Hepatic stellate cell (primary cell): ENCODE data around the gene H1-8.
"Not testable (repeated sequence)": the region's sequence is repeated elsewhere in the genome, so short reads cannot be mapped to it uniquely, and the experiment has no call there.

Experiments
- DNase-seq: peaks from one replicate; pipeline ENCODE4 v3.0.0; 2011; ENCODE audit warnings: low spot score

H1-8 gene, protein sequence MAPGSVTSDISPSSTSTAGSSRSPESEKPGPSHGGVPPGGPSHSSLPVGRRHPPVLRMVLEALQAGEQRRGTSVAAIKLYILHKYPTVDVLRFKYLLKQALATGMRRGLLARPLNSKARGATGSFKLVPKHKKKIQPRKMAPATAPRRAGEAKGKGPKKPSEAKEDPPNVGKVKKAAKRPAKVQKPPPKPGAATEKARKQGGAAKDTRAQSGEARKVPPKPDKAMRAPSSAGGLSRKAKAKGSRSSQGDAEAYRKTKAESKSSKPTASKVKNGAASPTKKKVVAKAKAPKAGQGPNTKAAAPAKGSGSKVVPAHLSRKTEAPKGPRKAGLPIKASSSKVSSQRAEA

GRCh38 chr3:129543156-129543790 lies at the start of gene H1-8:
Gene H1-8, plus strand, starts transcription at chr3:129543175. Its CDS starts 44 bp downstream, at chr3:129543219.
- no peak for DNase-seq

DNA sequence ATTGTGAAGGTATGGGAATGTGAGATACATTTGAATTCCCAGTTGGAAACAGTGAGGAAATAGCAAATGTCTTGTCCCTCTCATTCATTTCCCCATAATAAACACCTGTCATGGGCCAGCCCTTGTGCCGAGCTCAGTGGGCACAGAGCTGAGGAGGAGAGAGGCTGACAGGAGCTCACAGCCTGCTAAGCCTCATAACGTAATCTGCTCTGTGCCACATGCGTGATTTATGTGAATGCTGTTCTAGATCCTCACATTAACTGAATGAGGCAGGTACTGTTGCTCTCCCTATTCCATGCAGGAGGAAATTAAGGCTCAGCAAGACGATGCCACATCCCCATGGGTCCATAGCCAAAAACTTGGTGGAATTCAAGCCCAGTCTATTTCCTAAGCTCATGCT lies 49.8 kb upstream of the H1-8 start:
- DNase-seq, result no peak

- not testable (repeated sequence) for DNase-seq
These were observed 48.5 kb upstream of the H1-8 start for GRCh38 chr3:129494499-129494898.

DNA sequence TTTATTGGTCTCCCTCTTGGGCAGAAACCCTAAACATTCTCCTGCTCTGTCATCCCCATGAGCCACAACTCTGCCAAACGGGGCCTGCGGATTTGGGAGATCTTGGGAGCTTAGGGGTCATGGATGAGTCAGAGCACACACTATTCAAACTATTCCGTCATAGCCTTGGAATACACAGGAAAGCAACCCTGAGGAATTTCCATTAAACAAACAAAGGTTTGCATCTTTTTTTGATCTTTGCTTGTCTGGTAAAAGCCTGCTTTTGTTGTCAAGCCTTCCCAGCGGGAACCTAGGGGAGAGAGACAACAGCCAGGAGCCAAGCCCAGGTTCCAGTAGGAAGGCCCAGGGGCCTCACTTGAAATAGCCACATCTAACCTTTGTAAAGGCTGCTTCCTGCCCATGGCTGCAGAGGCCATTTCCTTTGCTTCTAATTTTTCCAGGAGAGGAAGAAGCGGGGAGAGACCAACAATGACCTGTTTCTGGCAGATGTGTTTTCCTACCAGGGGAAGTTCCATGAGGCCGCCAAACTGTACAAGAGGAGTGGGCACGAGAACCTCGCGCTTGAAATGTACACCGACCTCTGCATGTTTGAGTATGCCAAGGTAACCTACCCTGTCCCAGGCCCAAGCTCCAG lies 47.9 kb upstream of the H1-8 start:
- not testable (repeated sequence) for DNase-seq

DNA sequence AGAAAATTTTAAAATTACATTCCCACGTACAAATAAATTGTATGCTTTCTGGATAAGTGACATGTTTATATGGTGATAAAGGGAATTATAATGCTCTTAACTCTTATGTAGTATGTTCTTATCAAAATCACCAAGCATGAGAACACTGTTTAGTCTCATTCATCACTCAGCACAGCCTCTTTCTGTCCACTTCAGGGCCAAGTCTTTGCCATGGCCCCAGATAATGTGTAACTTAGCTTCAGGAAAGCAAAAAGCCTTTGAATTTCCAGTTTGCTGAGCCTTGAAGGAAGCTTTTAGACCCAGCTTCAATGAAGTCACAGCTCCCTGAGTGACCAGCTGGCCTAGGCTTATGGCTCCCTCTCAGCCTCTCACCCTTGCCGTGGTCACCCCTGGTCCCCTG lies 45.1 kb upstream of the H1-8 start:
- not testable (repeated sequence) for DNase-seq

DNA sequence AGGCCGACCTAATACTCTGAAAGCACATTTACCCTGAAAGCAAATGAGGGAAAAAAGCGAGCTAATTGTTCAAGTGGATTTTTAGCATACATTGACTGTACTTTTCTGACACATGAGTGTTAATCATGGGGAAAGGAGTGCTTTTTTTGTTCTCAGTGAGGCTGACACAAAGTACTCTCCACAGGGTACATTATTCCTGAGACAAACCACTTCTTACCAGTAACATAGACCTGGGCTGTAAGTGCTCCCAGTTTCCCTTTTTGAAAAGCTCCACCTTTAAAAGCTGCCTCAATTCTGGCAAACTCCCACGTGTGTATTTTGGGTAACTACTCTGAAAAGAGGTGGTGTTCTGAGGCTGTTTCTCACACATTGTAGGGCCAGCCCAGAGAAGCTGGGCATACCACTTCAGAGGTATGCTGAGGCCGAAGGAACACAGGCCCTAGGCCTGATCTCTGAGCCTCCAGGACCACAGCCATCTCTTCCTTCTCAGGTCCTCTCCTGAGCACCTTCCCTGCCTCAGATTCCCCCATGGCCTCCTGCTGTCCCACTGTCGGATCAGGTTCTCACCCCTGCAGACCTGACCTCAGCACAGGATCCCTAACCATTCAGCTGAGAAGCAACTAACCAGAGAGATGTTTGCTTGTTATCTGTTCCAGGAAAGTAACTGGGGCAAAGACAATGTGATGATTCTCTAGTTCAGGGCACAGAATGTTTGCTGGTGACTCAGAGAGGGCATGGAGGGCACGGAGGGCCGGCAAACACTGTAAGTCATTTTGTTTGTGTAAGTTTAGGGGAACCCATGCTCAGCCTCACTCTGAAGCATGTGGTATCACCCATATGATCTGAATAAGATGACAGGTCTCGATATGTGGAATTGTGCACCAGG lies 44.1 kb upstream of the H1-8 start:
- DNase-seq, result not testable (repeated sequence)

- DNase-seq, result not testable (repeated sequence)
These were observed 43.2 kb upstream of the H1-8 start for GRCh38 chr3:129499604-129500333.

DNA sequence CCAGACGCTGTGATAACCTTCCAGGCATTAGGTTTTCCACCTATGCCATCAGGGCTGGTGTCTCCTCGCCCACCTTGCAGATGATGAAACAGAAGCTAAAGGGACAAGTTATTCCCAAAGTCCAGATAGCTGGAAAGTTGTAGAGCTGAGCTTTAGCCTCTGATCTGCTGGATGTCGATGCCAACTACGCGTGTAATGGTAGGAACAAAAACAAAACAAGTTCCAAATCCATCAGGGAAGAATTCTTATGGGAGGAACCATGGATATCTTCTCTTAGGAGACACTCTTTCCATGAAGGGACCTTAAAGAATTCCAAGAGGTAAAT lies 42.7 kb upstream of the H1-8 start:
- no peak for DNase-seq

DNA sequence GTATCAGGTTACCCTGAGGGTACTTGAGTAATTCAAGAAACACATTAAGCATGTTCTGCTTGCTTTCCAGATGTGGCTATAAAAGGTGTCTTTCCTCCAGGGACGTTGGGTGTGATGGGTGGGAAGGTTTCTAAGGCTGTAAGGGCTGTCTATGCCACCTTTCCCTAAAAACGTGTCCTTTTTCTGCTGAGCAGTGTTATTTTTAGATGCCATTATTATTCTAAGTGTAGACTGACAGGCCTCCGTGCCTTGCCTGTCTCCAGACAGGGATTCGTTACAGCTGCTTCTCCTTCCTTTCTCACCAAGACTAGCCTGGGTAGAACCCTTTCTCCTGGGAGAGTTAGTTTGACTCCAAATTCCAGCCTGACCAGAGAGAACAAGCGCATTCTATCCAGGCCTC lies 41.3 kb upstream of the H1-8 start:
- DNase-seq, result no peak

DNA sequence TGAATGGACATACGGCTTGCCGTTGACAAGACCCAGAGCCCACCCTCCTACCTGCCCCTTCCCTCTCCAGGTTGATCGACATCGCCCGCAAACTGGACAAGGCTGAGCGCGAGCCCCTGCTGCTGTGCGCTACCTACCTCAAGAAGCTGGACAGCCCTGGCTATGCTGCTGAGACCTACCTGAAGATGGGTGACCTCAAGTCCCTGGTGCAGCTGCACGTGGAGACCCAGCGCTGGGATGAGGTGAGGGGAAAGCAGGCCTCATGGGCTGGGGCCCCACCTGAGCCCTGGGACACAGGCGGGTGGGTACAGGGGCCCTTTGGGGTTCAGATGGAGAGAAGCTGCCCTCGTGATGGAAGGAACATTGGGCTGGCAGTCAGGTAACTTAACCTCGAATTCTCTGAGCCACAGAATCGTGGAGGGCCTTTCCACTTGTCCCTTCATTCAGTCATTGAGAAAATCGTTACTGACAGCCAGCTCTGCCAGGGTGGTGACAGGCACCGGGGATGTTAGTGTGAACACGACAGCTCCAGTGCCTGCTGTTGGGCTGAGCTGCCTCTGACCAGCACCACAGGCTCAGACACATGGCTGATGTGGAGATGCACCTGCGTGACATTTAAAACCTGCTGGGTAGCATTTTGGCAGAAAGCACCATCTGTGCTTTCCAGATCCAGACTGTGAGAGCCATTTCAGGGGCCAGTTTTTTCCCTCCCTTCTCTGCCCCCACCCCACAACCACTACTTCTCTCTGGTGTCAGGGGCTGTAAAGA lies 40.1 kb upstream of the H1-8 start:
- no peak for DNase-seq

DNA sequence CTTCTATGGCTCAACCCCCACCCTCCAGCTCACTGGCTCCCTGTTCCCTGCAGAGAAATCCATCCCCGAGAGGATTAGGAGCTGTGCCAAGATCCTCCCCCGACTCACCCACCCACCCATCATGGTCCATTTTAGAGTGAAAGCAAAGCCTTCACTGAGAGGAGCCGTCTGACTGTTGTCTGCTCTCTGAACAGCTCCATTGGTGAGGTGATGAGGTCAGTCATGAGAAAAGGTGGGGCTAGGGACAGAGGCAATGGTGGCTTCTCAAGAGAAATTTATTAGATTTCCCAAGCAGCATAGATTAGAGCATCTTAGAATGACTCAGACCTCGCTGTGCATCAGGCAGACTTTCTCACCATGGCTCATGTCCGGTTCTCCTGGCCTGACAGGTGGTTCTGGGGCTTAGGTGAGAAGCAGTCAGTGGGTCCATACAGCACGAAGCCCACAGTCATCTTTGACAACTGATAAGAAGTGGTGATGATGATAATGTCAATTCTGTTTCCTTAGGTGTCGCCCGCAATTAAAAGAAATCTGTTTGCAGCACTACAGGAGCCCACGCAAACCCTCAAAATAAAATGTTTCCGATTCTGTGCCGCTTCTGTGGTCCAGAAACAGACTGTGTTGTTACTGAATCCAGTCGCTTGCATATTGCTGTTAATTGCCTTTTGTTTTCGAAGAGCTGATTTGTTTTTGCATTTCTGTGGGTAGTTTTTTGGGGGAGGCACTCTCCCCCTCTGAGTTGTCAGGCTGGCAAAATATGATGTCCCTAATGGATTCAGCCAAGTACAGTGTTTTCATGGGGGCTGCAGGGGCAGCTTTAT lies 39.3 kb upstream of the H1-8 start:
- DNase-seq, result no peak

DNA sequence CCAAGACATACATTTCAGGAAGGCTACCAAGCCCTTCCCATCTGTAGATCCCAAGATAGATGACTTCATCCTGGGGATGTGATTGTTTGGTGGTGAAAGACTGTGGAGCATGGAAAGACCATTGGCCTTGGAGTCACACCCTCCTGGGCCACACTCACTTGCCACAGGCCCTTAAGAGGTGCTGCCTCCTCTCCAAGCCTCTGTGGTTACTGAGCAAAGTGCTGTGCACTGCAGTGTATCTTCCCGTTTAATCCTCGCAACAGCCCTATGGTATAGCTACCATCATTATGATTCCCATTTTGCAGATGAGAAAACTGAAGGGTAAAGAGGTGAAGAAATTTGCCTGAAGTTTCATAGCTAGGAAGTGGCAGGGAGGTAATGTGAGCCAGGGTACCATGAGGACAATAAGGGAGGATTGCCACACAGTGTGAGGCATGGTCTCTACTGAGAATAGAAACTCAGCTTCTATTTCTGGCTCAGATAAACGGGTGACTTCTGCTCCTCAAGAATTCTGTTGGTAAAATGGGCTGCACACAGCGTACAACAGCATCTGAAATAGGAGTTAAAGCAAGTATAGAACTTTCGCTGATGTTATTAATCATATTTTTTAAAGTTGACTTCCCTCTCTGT lies 38.4 kb upstream of the H1-8 start:
- DNase-seq, result no peak

DNA sequence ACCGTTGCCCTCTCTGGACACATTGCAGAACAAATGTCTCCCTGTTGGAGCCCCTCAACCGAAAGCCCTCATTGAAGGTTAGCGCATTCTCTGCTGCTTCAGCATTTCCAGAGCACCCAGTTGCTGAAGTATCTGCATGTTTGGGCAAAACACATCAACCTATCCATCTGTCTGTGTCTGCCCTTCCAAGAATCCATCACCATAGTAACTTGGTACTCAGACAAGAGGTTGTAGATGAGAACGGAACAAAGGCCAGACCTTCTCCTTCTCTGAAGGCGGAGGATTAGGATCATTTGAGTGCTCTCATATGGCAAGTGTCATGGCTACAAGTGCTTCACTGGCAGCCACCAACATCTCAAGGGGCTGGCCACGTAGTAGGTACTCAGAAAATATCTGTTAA lies 37.6 kb upstream of the H1-8 start:
- DNase-seq, result no peak

- no peak for DNase-seq
These were observed 36.7 kb upstream of the H1-8 start for GRCh38 chr3:129506231-129506742.

DNA sequence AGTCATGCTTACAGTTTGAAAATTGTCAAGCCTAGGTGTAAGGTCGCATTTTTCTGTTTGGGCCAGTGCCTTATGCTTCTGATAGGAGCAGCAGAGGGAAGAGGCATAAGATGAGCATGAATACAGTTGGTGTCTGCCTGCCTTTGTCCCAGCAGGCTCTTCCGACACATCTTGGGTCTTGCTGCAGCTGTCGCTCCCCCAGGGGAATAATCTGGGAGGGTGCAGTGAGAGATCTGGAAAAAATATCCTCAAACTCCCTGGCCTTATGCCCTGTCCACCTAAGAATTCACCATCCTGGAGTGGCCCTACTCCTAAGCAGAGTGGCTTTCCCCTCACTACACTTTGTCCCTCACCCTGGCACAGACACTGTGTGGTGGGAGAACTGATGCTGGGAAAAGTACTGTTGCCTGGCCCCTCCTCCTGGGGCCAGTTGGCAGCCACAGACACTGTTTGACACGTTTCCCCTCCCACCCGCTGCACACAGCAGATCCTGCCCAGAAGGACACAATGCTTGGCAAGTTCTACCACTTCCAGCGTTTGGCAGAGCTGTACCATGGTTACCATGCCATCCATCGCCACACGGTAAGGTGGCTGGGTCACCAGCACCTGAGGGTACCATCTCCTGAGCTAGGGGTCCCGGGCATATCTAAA lies 35.7 kb upstream of the H1-8 start:
- DNase-seq, result no peak

GRCh38 chr3:129512595-129512994 lies 30.4 kb upstream of the H1-8 start:
- no peak for DNase-seq

DNA sequence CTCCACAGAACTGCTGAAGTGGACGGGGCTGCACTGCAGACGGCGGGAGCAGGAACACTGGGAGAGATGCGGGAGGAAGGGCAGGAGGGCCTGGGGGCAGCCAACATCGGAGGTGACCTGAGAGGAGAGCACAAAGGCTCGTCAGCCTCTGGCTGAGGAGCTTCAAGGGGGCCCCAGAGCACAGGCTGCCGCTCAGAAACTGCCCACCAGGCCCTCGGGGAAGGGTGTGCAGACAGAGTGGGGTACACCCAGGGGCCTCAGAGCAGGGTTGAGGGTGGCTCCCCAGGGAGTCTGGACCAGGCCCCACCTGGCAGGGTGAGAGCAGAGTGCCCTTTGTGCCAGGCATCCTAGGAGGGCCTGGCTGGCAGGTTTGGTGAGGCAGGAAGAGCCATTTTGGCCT lies 29.3 kb upstream of the H1-8 start:
- DNase-seq, result no peak

- DNase-seq, result no peak
These were observed 28.9 kb upstream of the H1-8 start for GRCh38 chr3:129514110-129514509.

GRCh38 chr3:129514563-129514962 lies 28.4 kb upstream of the H1-8 start:
- DNase-seq, result no peak
